Measurements from ENCODE around the gene SHB.
A peak's percentile ranks its signal among the peaks of the same experiment; 100 is the strongest.

SHB gene

DNA sequence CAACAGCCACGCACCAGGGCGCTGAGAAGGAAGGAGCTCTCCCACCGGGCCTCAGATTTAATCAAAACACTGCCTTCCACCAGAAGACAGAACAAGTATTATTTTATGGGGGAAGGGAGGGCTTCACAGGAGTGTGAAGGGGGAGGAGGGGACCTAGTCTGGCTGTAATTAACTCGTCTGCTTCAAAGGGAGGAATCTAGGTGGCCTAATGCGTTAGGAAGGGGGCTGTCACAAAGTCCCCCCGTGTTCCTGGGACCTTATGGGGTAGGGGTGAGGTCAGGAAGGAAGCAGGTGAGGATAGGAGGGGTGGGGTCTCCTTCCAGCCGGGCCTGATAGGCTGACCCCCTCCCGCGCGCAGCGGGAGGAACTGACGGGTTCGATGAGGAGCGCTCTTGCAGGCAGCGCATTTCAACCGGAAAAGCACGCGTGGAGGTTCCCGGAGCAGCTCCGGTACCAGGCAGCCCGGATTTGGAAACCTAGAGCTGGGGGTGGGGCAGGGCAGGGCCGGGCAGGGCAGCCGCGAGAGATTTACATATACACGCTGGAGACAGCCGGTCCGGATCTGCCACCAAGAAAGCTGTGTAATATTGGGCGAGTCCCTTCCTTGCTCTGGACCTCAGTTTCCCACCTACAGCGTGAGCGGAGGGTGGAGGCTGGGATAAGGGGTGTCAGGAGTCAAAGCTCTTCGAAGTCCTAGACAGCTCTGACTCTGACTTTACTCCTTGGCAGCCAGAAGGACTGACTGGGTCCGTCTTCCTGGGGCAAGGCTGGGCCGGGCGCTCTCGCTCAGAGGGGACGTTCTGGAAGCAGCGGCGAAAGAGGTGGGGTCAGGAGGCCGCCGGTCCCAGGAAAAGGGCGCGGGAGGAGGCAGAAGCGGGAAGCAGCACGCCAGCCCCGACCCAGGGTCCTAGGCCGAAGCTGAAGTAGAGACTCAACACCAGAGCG is 1.8 kb downstream of the SHB start (continued):
- TF ChIP-seq ZNF513 (tag by site-specific recombination; IDR thresholded peaks at IDR 0.05) (no peak), ZNF221 (tag by site-specific recombination; IDR thresholded peaks at IDR 0.05; ENCODE audit: borderline replicate concordance) (no peak), KLF10 (tag by site-specific recombination; IDR thresholded peaks at IDR 0.05) (no peak), ZNF223 (tag by site-specific recombination; IDR thresholded peaks at IDR 0.05) (no peak), MZF1 (tag by site-specific recombination; IDR thresholded peaks at IDR 0.05; ENCODE audit: borderline replicate concordance) (no peak), ZNF76 (tag by site-specific recombination; IDR thresholded peaks at IDR 0.05; ENCODE audit: borderline replicate concordance, low read depth) (no peak), KLF1 (tag by site-specific recombination; IDR thresholded peaks at IDR 0.05) (peak; percentile 25; the same call in 1 of the 2 replicates), ZNF174 (tag by site-specific recombination; IDR thresholded peaks at IDR 0.05) (no peak), GLIS1 (tag by site-specific recombination; IDR thresholded peaks at IDR 0.05) (peak; percentile 63), WT1 (tag by site-specific recombination; IDR thresholded peaks at IDR 0.05) (0 out of 2 replicates have a peak, but pooled peaks have one; percentile 50), ZBTB20 (tag by site-specific recombination; IDR thresholded peaks at IDR 0.05) (peak; percentile 29; the same call in 1 of the 2 replicates), ZSCAN23 (tag by site-specific recombination; IDR thresholded peaks at IDR 0.05) (no peak), ZFP69B (tag by site-specific recombination; IDR thresholded peaks at IDR 0.05) (no peak), ZNF23 (tag by site-specific recombination; IDR thresholded peaks at IDR 0.05; ENCODE audit: borderline replicate concordance) (no peak), GLI4 (tag by site-specific recombination; IDR thresholded peaks at IDR 0.05) (no peak), ZIC2 (tag by site-specific recombination; IDR thresholded peaks at IDR 0.05) (peak; percentile 75), MEIS1 (CRISPR knock-in tag; IDR thresholded peaks at IDR 0.05; ENCODE audit: borderline replicate concordance) (no peak), KLF8 (tag by site-specific recombination; IDR thresholded peaks at IDR 0.05) (no peak), GLIS2 (tag by site-specific recombination; IDR thresholded peaks at IDR 0.05) (peak; percentile 47; the same call in 1 of the 2 replicates), ZNF768 (tag by site-specific recombination; IDR thresholded peaks at IDR 0.05) (no peak), ZNF366 (tag by site-specific recombination; conservative IDR thresholded peaks at IDR 0.05) (no peak), PATZ1 (tag by site-specific recombination; IDR thresholded peaks at IDR 0.05) (peak; percentile 54), ZNF248 (tag by site-specific recombination; IDR thresholded peaks at IDR 0.05) (no peak), OVOL3 (tag by site-specific recombination; IDR thresholded peaks at IDR 0.05) (no peak), ZNF132 (tag by site-specific recombination; IDR thresholded peaks at IDR 0.05; ENCODE audit: borderline replicate concordance) (no peak), ZNF335 (tag by site-specific recombination; conservative IDR thresholded peaks at IDR 0.05) (0 out of 2 replicates have a peak, but pooled peaks have one; percentile 24), ZNF660 (tag by site-specific recombination; IDR thresholded peaks at IDR 0.05) (no peak), ZBTB48 (tag by site-specific recombination; IDR thresholded peaks at IDR 0.05) (no peak), ZNF426 (tag by site-specific recombination; IDR thresholded peaks at IDR 0.05) (no peak), ZNF423 (tag by site-specific recombination; IDR thresholded peaks at IDR 0.05) (peak; percentile 58; the same call in 1 of the 2 replicates), ZNF600 (tag by site-specific recombination; IDR thresholded peaks at IDR 0.05) (peak; percentile 84), ZSCAN30 (tag by site-specific recombination; IDR thresholded peaks at IDR 0.05) (no peak), ZEB2 (tag by site-specific recombination; IDR thresholded peaks at IDR 0.05) (peak; percentile 14; the same call in 1 of the 2 replicates)
- TF ChIP-seq, protein P1, sequence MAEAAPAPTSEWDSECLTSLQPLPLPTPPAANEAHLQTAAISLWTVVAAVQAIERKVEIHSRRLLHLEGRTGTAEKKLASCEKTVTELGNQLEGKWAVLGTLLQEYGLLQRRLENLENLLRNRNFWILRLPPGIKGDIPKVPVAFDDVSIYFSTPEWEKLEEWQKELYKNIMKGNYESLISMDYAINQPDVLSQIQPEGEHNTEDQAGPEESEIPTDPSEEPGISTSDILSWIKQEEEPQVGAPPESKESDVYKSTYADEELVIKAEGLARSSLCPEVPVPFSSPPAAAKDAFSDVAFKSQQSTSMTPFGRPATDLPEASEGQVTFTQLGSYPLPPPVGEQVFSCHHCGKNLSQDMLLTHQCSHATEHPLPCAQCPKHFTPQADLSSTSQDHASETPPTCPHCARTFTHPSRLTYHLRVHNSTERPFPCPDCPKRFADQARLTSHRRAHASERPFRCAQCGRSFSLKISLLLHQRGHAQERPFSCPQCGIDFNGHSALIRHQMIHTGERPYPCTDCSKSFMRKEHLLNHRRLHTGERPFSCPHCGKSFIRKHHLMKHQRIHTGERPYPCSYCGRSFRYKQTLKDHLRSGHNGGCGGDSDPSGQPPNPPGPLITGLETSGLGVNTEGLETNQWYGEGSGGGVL (tag by site-specific recombination; IDR thresholded peaks at IDR 0.05), result peak; percentile 30; the same call in 1 of the 2 replicates
- TF ChIP-seq, protein P2, sequence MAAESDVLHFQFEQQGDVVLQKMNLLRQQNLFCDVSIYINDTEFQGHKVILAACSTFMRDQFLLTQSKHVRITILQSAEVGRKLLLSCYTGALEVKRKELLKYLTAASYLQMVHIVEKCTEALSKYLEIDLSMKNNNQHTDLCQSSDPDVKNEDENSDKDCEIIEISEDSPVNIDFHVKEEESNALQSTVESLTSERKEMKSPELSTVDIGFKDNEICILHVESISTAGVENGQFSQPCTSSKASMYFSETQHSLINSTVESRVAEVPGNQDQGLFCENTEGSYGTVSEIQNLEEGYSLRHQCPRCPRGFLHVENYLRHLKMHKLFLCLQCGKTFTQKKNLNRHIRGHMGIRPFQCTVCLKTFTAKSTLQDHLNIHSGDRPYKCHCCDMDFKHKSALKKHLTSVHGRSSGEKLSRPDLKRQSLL (tag by site-specific recombination; IDR thresholded peaks at IDR 0.05), result 0 out of 2 replicates have a peak, but pooled peaks have one; percentile 30
